Endothelial cell of umbilical vein (primary cell): ENCODE measurements around the gene ALDH7A1. TPM values are rescaled to one million over a fixed set of nuclear protein-coding genes. Genes with fewer than 3 reads are reported as not detected.

ENCODE experiments used
- BruUV-seq: library from RNA; stranded (reverse); fragments of 400-500 nt; replicated peaks from 2 replicates; lab custom pipeline; 2021; lab: Mats Ljungman, UMichigan
- CTCF ChIA-PET: fragments of 300-600, 350-600 bp; sonication (Branson Sonifier 250); formaldehyde crosslinking; loops from one replicate; lab custom pipeline; 2021; ENCODE audit warnings: antibody characterized with exemption, inconsistent platforms; lab: Charles Lee
- POLR2A ChIA-PET: fragments of 300-600, 350-600 bp; sonication (Branson Sonifier 250); formaldehyde crosslinking; loops from one replicate; lab custom pipeline; 2021; ENCODE audit warnings: antibody characterized with exemption, inconsistent platforms; lab: Charles Lee
- DNase-seq: peaks from one replicate; pipeline ENCODE4 v3.0.0-alpha.2; 2011; ENCODE audit warnings: low read depth, low spot score
- FAIRE-seq: peaks from 2 replicates; lab custom pipeline; 2011; peaks lifted over from hg19 to GRCh38; lab: Jason Lieb, UNC
- H2AFZ ChIP-seq: 2 replicates; pipeline ENCODE4 v1.6.0; 2012; ENCODE audit warnings: low read depth, low read length, control low read depth, inconsistent platforms
- H3K27ac ChIP-seq: 2 replicates; pipeline ENCODE4 v1.5.1; 2011; ENCODE audit warnings: low read depth, mild to moderate bottlenecking, control low read depth, low read length, moderate library complexity; ENCODE audit not compliant: insufficient read depth
- H3K27me3 ChIP-seq, 2 experiments: 2 replicates each; pipeline versions ENCODE4 v1.6.0 to v1.6.1; 2011; ENCODE audit warnings: low read length in 2 of 2, mixed read lengths in 1 of 2; ENCODE audit not compliant: control insufficient read depth in 2 of 2, insufficient read depth in 2 of 2
- H3K36me3 ChIP-seq, 2 experiments: 2 replicates in 1 of 2; 3 replicates in 1 of 2; pipeline ENCODE4 v1.5.1; 2011; ENCODE audit warnings: low read length in 2 of 2, mild to moderate bottlenecking in 1 of 2, moderate library complexity in 1 of 2; ENCODE audit not compliant: control insufficient read depth in 2 of 2, insufficient read depth in 2 of 2; ENCODE audit errors: extremely low read depth in 1 of 2
- H3K4me1 ChIP-seq: 3 replicates; pipeline ENCODE4 v1.5.1; 2011; ENCODE audit warnings: mild to moderate bottlenecking, low read length; ENCODE audit not compliant: control insufficient read depth, insufficient read depth; ENCODE audit errors: extremely low read depth
- H3K4me2 ChIP-seq: 2 replicates; pipeline ENCODE4 v1.6.1; 2011; ENCODE audit warnings: low read length, control low read depth, mixed read lengths; ENCODE audit not compliant: insufficient read depth
- H3K4me3 ChIP-seq, 3 experiments: fragments of 200-600 bp in 1 of 3; sonication (generic), shearing (Covaris generic) in 1 of 3; replicated peaks in 1 of 3; 2 replicates each; pipeline ENCODE4 v1.5.1; 2011 to 2016; ENCODE audit warnings: control low read depth in 3 of 3, low read length in 3 of 3, mild to moderate bottlenecking in 2 of 3, inconsistent platforms in 1 of 3, low read depth in 1 of 3, moderate library complexity in 1 of 3; ENCODE audit not compliant: insufficient read depth in 1 of 3
- H3K79me2 ChIP-seq: 2 replicates; pipeline ENCODE4 v1.6.0; 2012; ENCODE audit warnings: low read length, inconsistent platforms; ENCODE audit not compliant: control insufficient read depth, insufficient read depth
- H3K9ac ChIP-seq: replicated peaks from 2 replicates; pipeline ENCODE3; 2011; ENCODE audit warnings: low read length, control low read depth; ENCODE audit not compliant: insufficient read depth; ENCODE audit errors: extremely low read depth
- H3K9me1 ChIP-seq: replicated peaks from 3 replicates; pipeline ENCODE4 v1.6.0; 2011; ENCODE audit warnings: mild to moderate bottlenecking, low read length; ENCODE audit not compliant: control insufficient read depth, insufficient read depth; ENCODE audit errors: extremely low read depth
- H3K9me3 ChIP-seq: replicated peaks from 2 replicates; pipeline ENCODE4 v1.5.1; 2012; ENCODE audit warnings: low read length, inconsistent platforms; ENCODE audit not compliant: control insufficient read depth, insufficient read depth
- H4K20me1 ChIP-seq: replicated peaks from 2 replicates; pipeline ENCODE3; 2011; ENCODE audit warnings: mild to moderate bottlenecking, low read length; ENCODE audit not compliant: control insufficient read depth, insufficient read depth; ENCODE audit errors: extremely low read depth
- EZH2 ChIP-seq: IDR thresholded peaks from 2 replicates; pipeline ENCODE4 v1.6.1; 2012; ENCODE audit warnings: borderline replicate concordance, low read depth, mild to moderate bottlenecking, moderate library complexity, low read length, inconsistent platforms; ENCODE audit not compliant: severe bottlenecking
- FOS ChIP-seq: IDR thresholded peaks from 2 replicates; pipeline ENCODE4 v1.6.1; 2011; ENCODE audit warnings: mild to moderate bottlenecking, low read length, moderate library complexity, borderline replicate concordance; ENCODE audit not compliant: insufficient read depth
- GATA2 ChIP-seq: IDR thresholded peaks from 2 replicates; pipeline ENCODE4 v1.7.0; 2011; ENCODE audit warnings: low read depth, mild to moderate bottlenecking, moderate library complexity, mixed read lengths, low read length; ENCODE audit not compliant: insufficient read length, insufficient read depth
- JUN ChIP-seq: IDR thresholded peaks from 2 replicates; pipeline ENCODE4 v1.6.1; 2011; ENCODE audit warnings: borderline replicate concordance, low read depth; ENCODE audit not compliant: insufficient read length, insufficient read depth
- MYC ChIP-seq: IDR thresholded peaks from one replicate; pipeline ENCODE4 v1.6.1; 2011; ENCODE audit warnings: mild to moderate bottlenecking, low read depth, low read length
- POLR2A ChIP-seq: IDR thresholded peaks from 2 replicates; pipeline ENCODE4 v1.6.1; 2012; ENCODE audit warnings: low read depth, mild to moderate bottlenecking, control low read depth, low read length
- POLR2AphosphoS5 ChIP-seq: IDR thresholded peaks from 2 replicates; pipeline ENCODE4 v1.6.1; 2012; ENCODE audit warnings: low read depth, mild to moderate bottlenecking, control low read depth, low read length, moderate library complexity; ENCODE audit not compliant: insufficient read depth
- dilution Hi-C: fragments of 300-500 bp; cut with MboI; formaldehyde crosslinking; loops from one replicate; pipeline ENCODE4 v1.15.0; 2019; ENCODE audit warnings: low sequenced_read_pairs; ENCODE audit not compliant: extremely low pct_ligation_motif_present
- intact Hi-C: fragments of 100-400 bp; cut with micrococcal nuclease; formaldehyde crosslinking; loops from one replicate; pipeline ENCODE4 v1.10.0; 2022
- polyA plus RNA-seq, 4 experiments: library from polyadenylated mRNA; depleted of rRNA in 3 of 4; stranded (reverse) in 3 of 4; unstranded in 1 of 4; fragments of >200 nt; gene quantifications; 2 replicates each; pipeline versions ENCODE4 v1.2.1 to v1.2.3, GENCODE V29; 2011 to 2012; ENCODE audit warnings: missing spikeins in 1 of 4
- total RNA-seq: library from RNA; stranded (reverse); gene quantifications from 2 replicates; pipeline ENCODE4 v1.2.3, GENCODE V29; 2021
- TF ChIP-seq, protein P1 (sequence below): IDR thresholded peaks from 2 replicates; pipeline ENCODE4 v1.6.1; 2011; ENCODE audit not compliant: insufficient read depth, insufficient read length
- TF ChIP-seq, protein P2 (sequence below), 2 donors: IDR thresholded peaks; 1 replicate in 1 of 2; 2 replicates in 1 of 2; pipeline ENCODE4 v1.5.1; 2011; ENCODE audit warnings: low read length in 2 of 2, mild to moderate bottlenecking in 2 of 2, moderate library complexity in 2 of 2, control low read depth in 1 of 2, inconsistent platforms in 1 of 2, low read depth in 1 of 2; ENCODE audit not compliant: insufficient read depth in 1 of 2; ENCODE audit errors: extremely low read depth in 1 of 2

ALDH7A1 gene
- total and polyA plus RNA-seq, 2 donors (not counting 3 experiments of a cell fraction or from before 2014, with no cell fraction given), result 43.6 to 103 TPM

DNA sequence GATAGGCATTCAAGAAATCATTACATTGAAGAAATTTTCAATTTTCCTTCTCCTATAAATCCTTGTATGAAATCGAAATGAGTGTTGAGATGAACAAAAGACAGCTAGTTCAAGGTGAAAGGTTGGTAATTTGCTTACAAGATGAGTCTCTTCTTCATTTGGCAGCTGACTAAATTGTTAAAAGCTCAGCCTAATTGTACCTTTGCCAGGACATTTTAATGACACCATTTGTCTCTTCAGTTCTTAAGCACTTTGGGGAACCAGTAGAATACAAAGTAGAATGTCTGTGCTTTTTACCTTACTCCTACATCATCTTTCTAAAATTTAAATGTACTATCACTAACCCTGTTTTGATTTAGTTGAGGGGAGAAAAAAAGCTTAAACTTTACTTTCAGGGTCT is 112.4 kb downstream of the ALDH7A1 start:
- no peaks in the 10 kb centered on the region for H3K9me3 ChIP-seq
- DNase-seq, result no peak
- dilution Hi-C loops, result no loop called here
- H3K4me3 ChIP-seq, result no peak overlapping the region
- no peaks in the 10 kb centered on the region for H3K27me3 ChIP-seq
- ChIA-PET POLR2A (no interaction called here), CTCF (interaction anchor here (0.9 to 1.6 kb wide), 5 partner anchors 9 to 143 kb away, joined by 3 to 7 read pairs (median 4); partner anchors contain the start of gene GRAMD2B)
- no peak overlapping the region for H3K9ac ChIP-seq
- H2AFZ ChIP-seq, result no peak overlapping the region
- FAIRE-seq, result no peak
- H3K79me2 ChIP-seq, result no peaks in the 10 kb centered on the region
- no TSS peak for BruUV-seq
- H3K4me2 ChIP-seq, result no peak overlapping the region
- H3K4me1 ChIP-seq, result no peaks in the 10 kb centered on the region
- no peak overlapping the region for H3K27ac ChIP-seq
- TF ChIP-seq, protein P1, sequence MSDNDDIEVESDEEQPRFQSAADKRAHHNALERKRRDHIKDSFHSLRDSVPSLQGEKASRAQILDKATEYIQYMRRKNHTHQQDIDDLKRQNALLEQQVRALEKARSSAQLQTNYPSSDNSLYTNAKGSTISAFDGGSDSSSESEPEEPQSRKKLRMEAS, result no peak
- TF ChIP-seq GATA2 (no peak), MYC (no peak), EZH2 (no peak), JUN (no peak), FOS (no peak), POLR2A (no peak), POLR2AphosphoS5 (no peak)
- TF ChIP-seq, protein P2, sequence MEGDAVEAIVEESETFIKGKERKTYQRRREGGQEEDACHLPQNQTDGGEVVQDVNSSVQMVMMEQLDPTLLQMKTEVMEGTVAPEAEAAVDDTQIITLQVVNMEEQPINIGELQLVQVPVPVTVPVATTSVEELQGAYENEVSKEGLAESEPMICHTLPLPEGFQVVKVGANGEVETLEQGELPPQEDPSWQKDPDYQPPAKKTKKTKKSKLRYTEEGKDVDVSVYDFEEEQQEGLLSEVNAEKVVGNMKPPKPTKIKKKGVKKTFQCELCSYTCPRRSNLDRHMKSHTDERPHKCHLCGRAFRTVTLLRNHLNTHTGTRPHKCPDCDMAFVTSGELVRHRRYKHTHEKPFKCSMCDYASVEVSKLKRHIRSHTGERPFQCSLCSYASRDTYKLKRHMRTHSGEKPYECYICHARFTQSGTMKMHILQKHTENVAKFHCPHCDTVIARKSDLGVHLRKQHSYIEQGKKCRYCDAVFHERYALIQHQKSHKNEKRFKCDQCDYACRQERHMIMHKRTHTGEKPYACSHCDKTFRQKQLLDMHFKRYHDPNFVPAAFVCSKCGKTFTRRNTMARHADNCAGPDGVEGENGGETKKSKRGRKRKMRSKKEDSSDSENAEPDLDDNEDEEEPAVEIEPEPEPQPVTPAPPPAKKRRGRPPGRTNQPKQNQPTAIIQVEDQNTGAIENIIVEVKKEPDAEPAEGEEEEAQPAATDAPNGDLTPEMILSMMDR (IDR thresholded peaks at IDR 0.05; ENCODE audit: extremely low read depth in 1 of 2, insufficient read depth in 1 of 2, low read depth in 1 of 2, low read length in 2 of 2), result no peak
- no peaks in the 10 kb centered on the region for H4K20me1 ChIP-seq
- H3K36me3 ChIP-seq, result no peaks in the 10 kb centered on the region
- H3K9me1 ChIP-seq, result no peaks in the 10 kb centered on the region
- intact Hi-C loops, result no loop called here
